Neural cell (in vitro differentiated cells): ENCODE measurements around the gene ASCC3. TPM values are rescaled to one million over a fixed set of nuclear protein-coding genes. Genes with fewer than 3 reads are reported as not detected.
A peak's percentile ranks its signal among the peaks of the same experiment; 100 is the strongest.

Source experiments
- H2AFZ ChIP-seq: fragments of 200-600, 300-800 bp; sonication (generic), shearing (Covaris generic); 2 replicates; pipeline ENCODE4 v1.6.0; 2014; ENCODE audit warnings: low read depth, mild to moderate bottlenecking, antibody characterized with exemption, low read length, moderate library complexity
- H3F3A ChIP-seq: fragments of 200-600 bp; shearing (Covaris generic); 2 replicates; pipeline ENCODE4 v1.6.1; 2016; ENCODE audit warnings: mild to moderate bottlenecking, moderate library complexity, mixed read lengths, antibody characterized with exemption, low read length; ENCODE audit not compliant: insufficient read depth, poor library complexity, severe bottlenecking
- H3K27ac ChIP-seq: fragments of 200-600, 300-800 bp; sonication (generic), shearing (Covaris generic); 2 replicates; pipeline ENCODE4 v1.5.1; 2014; ENCODE audit warnings: mild to moderate bottlenecking, low read length, moderate library complexity
- H3K27me3 ChIP-seq: fragments of 300-800, 200-600 bp; sonication (generic), shearing (Covaris generic); 2 replicates; pipeline ENCODE4 v1.6.0; 2014; ENCODE audit warnings: mild to moderate bottlenecking, low read depth, low read length, moderate library complexity; ENCODE audit not compliant: insufficient read depth
- H3K36me3 ChIP-seq: fragments of 300-800, 200-600 bp; sonication (generic), shearing (Covaris generic); 2 replicates; pipeline ENCODE4 v1.5.1; 2014; ENCODE audit warnings: mild to moderate bottlenecking, antibody characterized with exemption, low read length, moderate library complexity; ENCODE audit not compliant: insufficient read depth
- H3K4me2 ChIP-seq: fragments of 300-800, 200-600 bp; sonication (generic), shearing (Covaris generic); 2 replicates; pipeline ENCODE4 v1.6.0; 2014; ENCODE audit warnings: mild to moderate bottlenecking, low read length
- H3K4me3 ChIP-seq: fragments of 300-800, 200-600 bp; sonication (generic), shearing (Covaris generic); 2 replicates; pipeline ENCODE4 v1.5.1; 2014; ENCODE audit warnings: mild to moderate bottlenecking, low read length, moderate library complexity
- H3K79me2 ChIP-seq: fragments of 200-600 bp; shearing (Covaris generic); replicated peaks from 2 replicates; pipeline ENCODE4 v1.6.0; 2014; ENCODE audit warnings: mild to moderate bottlenecking, low read length, moderate library complexity; ENCODE audit not compliant: insufficient read depth
- H3K9ac ChIP-seq: fragments of 300-800, 200-600 bp; sonication (generic), shearing (Covaris generic); 2 replicates; pipeline ENCODE4 v1.6.1; 2016; ENCODE audit warnings: mild to moderate bottlenecking, low read length, mixed read lengths
- H3K9me2 ChIP-seq: fragments of 200-600 bp; shearing (Covaris generic); 2 replicates; pipeline ENCODE4 v1.6.1; 2016; ENCODE audit warnings: mild to moderate bottlenecking, low read length, mixed read lengths; ENCODE audit not compliant: insufficient read depth
- H3K9me3 ChIP-seq: fragments of 200-600, 300-800 bp; sonication (generic), shearing (Covaris generic); 2 replicates; pipeline ENCODE4 v1.6.1; 2016; ENCODE audit warnings: mild to moderate bottlenecking, mixed run types, low read length, moderate library complexity, mixed read lengths
- H4K20me1 ChIP-seq: fragments of 200-600 bp; shearing (Covaris generic); 2 replicates; pipeline ENCODE4 v1.6.1; 2016; ENCODE audit warnings: mild to moderate bottlenecking, mixed run types; ENCODE audit not compliant: insufficient read depth
- EP300 ChIP-seq: fragments of 450-650 bp; conservative IDR thresholded peaks from 2 replicates; pipeline ENCODE4 v1.6.1; 2014; ENCODE audit warnings: antibody characterized with exemption, mild to moderate bottlenecking, moderate library complexity; ENCODE audit not compliant: poor library complexity, severe bottlenecking
- EZH2 ChIP-seq: fragments of 200-600, 300-800 bp; shearing (Covaris generic), sonication (generic); IDR thresholded peaks from 2 replicates; pipeline ENCODE4 v1.6.1; 2014; ENCODE audit warnings: antibody characterized with exemption, low read length, borderline replicate concordance, mild to moderate bottlenecking; ENCODE audit not compliant: insufficient read depth, poor library complexity, severe bottlenecking
- MXI1 ChIP-seq: fragments of 450-650 bp; conservative IDR thresholded peaks from 2 replicates; pipeline ENCODE4 v1.6.1; 2014; ENCODE audit warnings: antibody characterized with exemption, mild to moderate bottlenecking; ENCODE audit not compliant: poor library complexity, severe bottlenecking
- POLR2AphosphoS5 ChIP-seq: IDR thresholded peaks from 2 replicates; pipeline ENCODE4 v1.6.1; 2012
- RAD21 ChIP-seq: fragments of 450-650 bp; conservative IDR thresholded peaks from 2 replicates; pipeline ENCODE4 v1.6.1; 2014; ENCODE audit warnings: antibody characterized with exemption, mild to moderate bottlenecking, moderate library complexity
- SMC3 ChIP-seq: fragments of 450-650 bp; conservative IDR thresholded peaks from 2 replicates; pipeline ENCODE4 v1.6.1; 2014; ENCODE audit warnings: antibody characterized with exemption, mild to moderate bottlenecking, moderate library complexity; ENCODE audit not compliant: poor library complexity
- TAF1 ChIP-seq: IDR thresholded peaks from 2 replicates; pipeline ENCODE4 v1.6.1; 2012; ENCODE audit warnings: low read depth
- polyA plus RNA-seq: library from polyadenylated mRNA; depleted of rRNA; stranded (reverse); fragments of >200 nt; gene quantifications from 2 replicates; pipeline ENCODE4 v1.2.3, GENCODE V29; 2014
- TF ChIP-seq, protein P1 (sequence below): fragments of 450-650 bp; IDR thresholded peaks from 2 replicates; pipeline ENCODE4 v1.5.1; 2014; ENCODE audit warnings: antibody characterized with exemption, mild to moderate bottlenecking, moderate library complexity; ENCODE audit not compliant: poor library complexity, severe bottlenecking
- TF ChIP-seq, protein P2 (sequence below): IDR thresholded peaks from 2 replicates; pipeline ENCODE4 v1.6.1; 2012; ENCODE audit warnings: borderline replicate concordance

The ASCC3 gene
- polyA plus RNA-seq, 1 donor from 2014 or later, result 14.9 TPM

DNA sequence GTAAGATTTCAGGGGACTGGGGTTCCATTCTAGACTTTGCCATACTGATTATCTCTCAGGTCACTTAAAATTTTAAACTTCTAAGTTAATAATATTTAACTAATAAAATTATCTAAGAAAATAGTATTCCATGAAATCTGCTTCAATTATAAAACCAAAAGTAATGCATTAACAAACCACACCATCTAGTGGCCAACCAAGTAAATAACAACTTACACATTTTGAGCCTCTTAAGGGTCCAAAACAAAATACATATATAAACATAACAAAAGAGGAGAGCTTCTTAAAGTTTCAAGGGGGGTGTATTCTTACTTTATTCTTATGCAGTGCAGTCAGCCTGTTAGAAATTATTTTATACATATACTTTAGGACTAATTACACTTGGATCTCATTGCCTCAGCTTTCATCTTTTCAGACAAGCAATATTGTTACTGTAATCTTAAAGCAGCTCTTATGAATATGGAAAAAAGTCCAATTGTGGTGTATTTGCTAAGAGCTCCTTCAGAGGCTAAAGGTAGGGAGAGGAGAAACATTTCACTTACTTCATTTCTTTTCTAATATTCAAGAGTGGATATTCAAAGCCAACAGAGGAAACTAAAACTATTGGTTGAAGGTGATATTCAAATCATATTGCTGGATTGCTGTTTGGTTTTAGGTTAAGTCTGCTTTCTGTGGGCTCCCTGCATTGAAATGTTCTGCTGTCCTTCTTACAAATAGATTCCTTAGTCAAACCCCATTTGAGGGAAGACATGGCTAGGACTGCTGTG lies 216.7 kb downstream of the ASCC3 start:
- Histone ChIP-seq H3K9ac (no peak overlapping the region), H3K27me3 (no peaks in the 10 kb centered on the region), H3F3A (no peaks in the 10 kb centered on the region), H3K4me3 (no peak overlapping the region), H3K36me3 (no peaks in the 10 kb centered on the region), H3K9me3 (no peaks in the 10 kb centered on the region), H3K79me2 (no peaks in the 10 kb centered on the region), H3K27ac (no peak overlapping the region), H4K20me1 (no peaks in the 10 kb centered on the region), H3K9me2 (no peaks in the 10 kb centered on the region), H2AFZ (no peak overlapping the region), H3K4me2 (no peak overlapping the region)
- TF ChIP-seq, protein P1, sequence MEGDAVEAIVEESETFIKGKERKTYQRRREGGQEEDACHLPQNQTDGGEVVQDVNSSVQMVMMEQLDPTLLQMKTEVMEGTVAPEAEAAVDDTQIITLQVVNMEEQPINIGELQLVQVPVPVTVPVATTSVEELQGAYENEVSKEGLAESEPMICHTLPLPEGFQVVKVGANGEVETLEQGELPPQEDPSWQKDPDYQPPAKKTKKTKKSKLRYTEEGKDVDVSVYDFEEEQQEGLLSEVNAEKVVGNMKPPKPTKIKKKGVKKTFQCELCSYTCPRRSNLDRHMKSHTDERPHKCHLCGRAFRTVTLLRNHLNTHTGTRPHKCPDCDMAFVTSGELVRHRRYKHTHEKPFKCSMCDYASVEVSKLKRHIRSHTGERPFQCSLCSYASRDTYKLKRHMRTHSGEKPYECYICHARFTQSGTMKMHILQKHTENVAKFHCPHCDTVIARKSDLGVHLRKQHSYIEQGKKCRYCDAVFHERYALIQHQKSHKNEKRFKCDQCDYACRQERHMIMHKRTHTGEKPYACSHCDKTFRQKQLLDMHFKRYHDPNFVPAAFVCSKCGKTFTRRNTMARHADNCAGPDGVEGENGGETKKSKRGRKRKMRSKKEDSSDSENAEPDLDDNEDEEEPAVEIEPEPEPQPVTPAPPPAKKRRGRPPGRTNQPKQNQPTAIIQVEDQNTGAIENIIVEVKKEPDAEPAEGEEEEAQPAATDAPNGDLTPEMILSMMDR, result peak; percentile 65
- TF ChIP-seq SMC3 (peak; percentile 67), MXI1 (no peak), EZH2 (no peak), POLR2AphosphoS5 (no peak), EP300 (no peak), RAD21 (peak; percentile 67), TAF1 (no peak)
- TF ChIP-seq, protein P2, sequence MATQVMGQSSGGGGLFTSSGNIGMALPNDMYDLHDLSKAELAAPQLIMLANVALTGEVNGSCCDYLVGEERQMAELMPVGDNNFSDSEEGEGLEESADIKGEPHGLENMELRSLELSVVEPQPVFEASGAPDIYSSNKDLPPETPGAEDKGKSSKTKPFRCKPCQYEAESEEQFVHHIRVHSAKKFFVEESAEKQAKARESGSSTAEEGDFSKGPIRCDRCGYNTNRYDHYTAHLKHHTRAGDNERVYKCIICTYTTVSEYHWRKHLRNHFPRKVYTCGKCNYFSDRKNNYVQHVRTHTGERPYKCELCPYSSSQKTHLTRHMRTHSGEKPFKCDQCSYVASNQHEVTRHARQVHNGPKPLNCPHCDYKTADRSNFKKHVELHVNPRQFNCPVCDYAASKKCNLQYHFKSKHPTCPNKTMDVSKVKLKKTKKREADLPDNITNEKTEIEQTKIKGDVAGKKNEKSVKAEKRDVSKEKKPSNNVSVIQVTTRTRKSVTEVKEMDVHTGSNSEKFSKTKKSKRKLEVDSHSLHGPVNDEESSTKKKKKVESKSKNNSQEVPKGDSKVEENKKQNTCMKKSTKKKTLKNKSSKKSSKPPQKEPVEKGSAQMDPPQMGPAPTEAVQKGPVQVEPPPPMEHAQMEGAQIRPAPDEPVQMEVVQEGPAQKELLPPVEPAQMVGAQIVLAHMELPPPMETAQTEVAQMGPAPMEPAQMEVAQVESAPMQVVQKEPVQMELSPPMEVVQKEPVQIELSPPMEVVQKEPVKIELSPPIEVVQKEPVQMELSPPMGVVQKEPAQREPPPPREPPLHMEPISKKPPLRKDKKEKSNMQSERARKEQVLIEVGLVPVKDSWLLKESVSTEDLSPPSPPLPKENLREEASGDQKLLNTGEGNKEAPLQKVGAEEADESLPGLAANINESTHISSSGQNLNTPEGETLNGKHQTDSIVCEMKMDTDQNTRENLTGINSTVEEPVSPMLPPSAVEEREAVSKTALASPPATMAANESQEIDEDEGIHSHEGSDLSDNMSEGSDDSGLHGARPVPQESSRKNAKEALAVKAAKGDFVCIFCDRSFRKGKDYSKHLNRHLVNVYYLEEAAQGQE, result no peak

- no peaks in the 10 kb centered on the region for H3K9me2 ChIP-seq
- no peaks in the 10 kb centered on the region for H3K79me2 ChIP-seq
- no peaks in the 10 kb centered on the region for H3K9me3 ChIP-seq
- H3K36me3 ChIP-seq, result no peaks in the 10 kb centered on the region
- H3K27ac ChIP-seq, result no peak overlapping the region
- no peak overlapping the region for H2AFZ ChIP-seq
- no peak overlapping the region for H3K4me3 ChIP-seq
- no peaks in the 10 kb centered on the region for H3F3A ChIP-seq
- H4K20me1 ChIP-seq, result no peaks in the 10 kb centered on the region
- no peak overlapping the region for H3K9ac ChIP-seq
- no peaks in the 10 kb centered on the region for H3K27me3 ChIP-seq
- H3K4me2 ChIP-seq, result no peak overlapping the region
- TF ChIP-seq MXI1 (no peak), POLR2AphosphoS5 (no peak), EP300 (no peak), RAD21 (no peak), EZH2 (no peak), SMC3 (no peak), TAF1 (no peak)
- TF ChIP-seq, protein P1, result no peak
- TF ChIP-seq, protein P2, result no peak
Measured at GRCh38 chr6:100663219-100663863, 217.8 kb downstream of the ASCC3 start.
